CD4-positive, alpha-beta T cell treated with Interferon gamma for 1 hour (primary cell): ENCODE results near the gene METTL26.
A peak's percentile ranks its signal among the peaks of the same experiment; 100 is the strongest.

ENCODE experiments used
- DNase-seq: peaks from one replicate; pipeline ENCODE4 v3.0.0-alpha.2; 2020

METTL26 gene

GRCh38 chr16:593807-594206, 42.3 kb downstream of the METTL26 start:
- DNase-seq: no peak

- DNase-seq: no peak
Observed at GRCh38 chr16:593406-593805, 42.7 kb downstream of the METTL26 start.

GRCh38 chr16:592518-593306, 43.4 kb downstream of the METTL26 start:
- peak; percentile 25 for DNase-seq

GRCh38 chr16:591892-592517, 44.1 kb downstream of the METTL26 start:
- no peak for DNase-seq

GRCh38 chr16:591231-591630, 44.9 kb downstream of the METTL26 start:
- no peak for DNase-seq

GRCh38 chr16:590815-591200, 45.3 kb downstream of the METTL26 start:
- DNase-seq: no peak

GRCh38 chr16:590188-590814, 45.8 kb downstream of the METTL26 start:
- DNase-seq: no peak

GRCh38 chr16:589658-590187, 46.4 kb downstream of the METTL26 start, which contains the start of gene RAB40C:
TSS of gene RAB40C (plus strand) at chr16:590066. CDS start at chr16:590292, 226 bp downstream.
- DNase-seq: peak; percentile 99

- peak; percentile 96 for DNase-seq
Observed at GRCh38 chr16:588889-589657, 47.0 kb downstream of the METTL26 start.

- DNase-seq: peak; percentile 68
Observed at GRCh38 chr16:588639-588888, 47.5 kb downstream of the METTL26 start.

- DNase-seq: no peak
Observed at GRCh38 chr16:586645-587590, 49.2 kb downstream of the METTL26 start.

- no peak for DNase-seq
Observed at GRCh38 chr16:586047-586644, 50.0 kb downstream of the METTL26 start.

GRCh38 chr16:585351-585750, 50.8 kb downstream of the METTL26 start:
- DNase-seq: no peak
